Transverse colon (tissue), 4 donors: Measurements from ENCODE around the gene NFE2. TPM values are rescaled to one million over a fixed set of nuclear protein-coding genes. Genes with fewer than 3 reads are reported as not detected.

Source experiments
- DNase-seq: peaks from one replicate; pipeline ENCODE4 v3.0.0-alpha.2; 2019
- H3K27ac ChIP-seq, 4 donors: fragments of 200-600 bp; sonication (generic); 2 replicates each; pipeline ENCODE4 v1.5.1; 2016 to 2018; ENCODE audit warnings: inconsistent platforms in 4 of 4
- H3K27me3 ChIP-seq: fragments of 200-600 bp; sonication (generic); 2 replicates; pipeline ENCODE4 v1.5.1; 2017; ENCODE audit warnings: inconsistent platforms
- H3K36me3 ChIP-seq, 4 donors: fragments of 200-600 bp; sonication (generic); 2 replicates each; pipeline ENCODE4 v1.5.1; 2017 to 2019; ENCODE audit warnings: inconsistent platforms in 4 of 4
- H3K4me1 ChIP-seq, 4 donors: fragments of 200-600 bp; sonication (generic); 2 replicates each; pipeline ENCODE4 v1.5.1; 2017 to 2020; ENCODE audit warnings: inconsistent platforms in 4 of 4
- H3K4me3 ChIP-seq, 4 donors: fragments of 200-600 bp; sonication (generic); 1 replicate in 1 of 4; 2 replicates in 3 of 4; pipeline versions ENCODE4 v1.5.1 to v1.6.1; 2017 to 2019; ENCODE audit warnings: inconsistent platforms in 4 of 4
- H3K9me3 ChIP-seq, 2 donors: fragments of 200-600 bp; sonication (generic); 2 replicates each; pipeline ENCODE4 v1.5.1; 2017 to 2019; ENCODE audit warnings: inconsistent platforms in 2 of 2
- CTCF ChIP-seq, 5 experiments: fragments of 200-600 bp in 3 of 5; fragments of 450-650 bp in 2 of 5; sonication (generic) in 3 of 5; IDR thresholded peaks; 1 replicate in 2 of 5; 2 replicates in 3 of 5; pipeline ENCODE4 v1.5.1; 2016 to 2017; ENCODE audit warnings: antibody characterized with exemption in 5 of 5, inconsistent platforms in 3 of 5, mild to moderate bottlenecking in 2 of 5, moderate library complexity in 1 of 5
- EP300 ChIP-seq: sonication (generic); formaldehyde crosslinking; IDR thresholded peaks from one replicate; pipeline ENCODE4 v1.6.1; 2017; ENCODE audit warnings: antibody characterized with exemption, low read depth
- POLR2A ChIP-seq: fragments of 450-650 bp; IDR thresholded peaks from one replicate; pipeline ENCODE4 v1.6.1; 2016; ENCODE audit warnings: antibody characterized with exemption, mild to moderate bottlenecking, moderate library complexity
- POLR2AphosphoS5 ChIP-seq, 3 donors: sonication (generic); formaldehyde crosslinking; IDR thresholded peaks; one replicate each; pipeline ENCODE4 v1.6.1; 2016; ENCODE audit warnings: antibody characterized with exemption in 3 of 3
- WGBS, 2 donors: methylation state at CpG; one replicate each; pipeline ENCODE4 v1.1.5; 2018; ENCODE audit warnings: low coverage in 1 of 2; 5-methylcytosine and 5-hydroxymethylcytosine counted together
- in situ Hi-C, 4 donors: fragments of 200-750 bp; cut with MboI; loops; one replicate each; pipeline versions ENCODE4 v1.15.0 to v1.15.1; 2017; ENCODE audit warnings: low sequenced_read_pairs in 3 of 4, low pct_ligation_motif_present in 1 of 4, low pct_unique_long_range_greater_than_20kb in 1 of 4
- intact Hi-C: fragments of 100-400 bp; cut with DNase I; formaldehyde crosslinking; loops from one replicate; pipeline ENCODE4 v1.15.1; 2023; ENCODE audit warnings: low total_unique reads
- total RNA-seq, 4 donors: library from RNA; depleted of rRNA; stranded (reverse); fragments of >200 nt; gene quantifications; one replicate each; pipeline ENCODE4 v1.1.0, GENCODE V29; 2016

Gene NFE2
- total RNA-seq, 4 donors from 2014 or later, result not detected

- intact Hi-C loops (no loop called here), in situ Hi-C loops (no loop called here)
- Histone ChIP-seq H3K36me3 (peaks cover 0 to 25% (median 11%) of the 10 kb centered on the region in 4 donors), H3K4me3 (peak within 1 kb of the TSS; percentile 54 to 90 (median 77)), H3K9me3 (no peaks in the 10 kb centered on the region), H3K27me3 (no peaks in the 10 kb centered on the region), H3K27ac (peak within 1 kb of the TSS; percentile 86 to 95 (median 92)), H3K4me1 (peaks cover 50 to 63% (median 56%) of the 10 kb centered on the region in 4 donors)
- DNase-seq, result peak; percentile 97
- 1% methylated on average over 15 to 48 of the region's 48 CpGs for WGBS, 2 donors
- TF ChIP-seq EP300 (no peak), POLR2A (peak; percentile 99), CTCF (IDR thresholded peaks at IDR 0.05) (peak in 1 of 5 experiments; percentile 28), POLR2AphosphoS5 (IDR thresholded peaks at IDR 0.05) (peak; percentile 99)
These were observed 20.2 kb downstream of the NFE2 start, which contains the start of gene HNRNPA1 for GRCh38 chr12:54280468-54281260. TSS of gene HNRNPA1 (plus strand) at chr12:54280726. CDS start at chr12:54280808, 82 bp downstream.

- 0% methylated on average over 6 to 49 of the region's 49 CpGs for WGBS, 2 donors
- intact Hi-C loops, result no loop called here
- H3K4me1 ChIP-seq, result peaks cover 43 to 55% (median 49%) of the 10 kb centered on the region in 4 donors
These were observed 21.0 kb downstream of the NFE2 start, which contains the start of gene CBX5 for GRCh38 chr12:54279632-54280467. TSS of gene CBX5 (minus strand) at chr12:54280122. CDS start at chr12:54257650, 22,472 bp downstream.

GRCh38 chr12:54279227-54279631 lies 21.6 kb downstream of the NFE2 start:
- in situ Hi-C loops (no loop called here), intact Hi-C loops (no loop called here)
- WGBS, 2 donors, result 0% methylated on average over 7 to 19 of the region's 19 CpGs
- peak overlapping the region; percentile 40 to 90 (median 50) for H3K4me3 ChIP-seq
- DNase-seq, result no peak
- peaks cover 43 to 54% (median 47%) of the 10 kb centered on the region in 4 donors for H3K4me1 ChIP-seq
- H3K36me3 ChIP-seq, result peaks cover 0 to 20% (median 8%) of the 10 kb centered on the region in 4 donors
- H3K27ac ChIP-seq, result peak overlapping the region; percentile 86 to 95 (median 92)
- H3K27me3 ChIP-seq, result no peaks in the 10 kb centered on the region
- H3K9me3 ChIP-seq, result no peaks in the 10 kb centered on the region
- TF ChIP-seq POLR2A (no peak), CTCF (IDR thresholded peaks at IDR 0.05) (no peak), EP300 (no peak), POLR2AphosphoS5 (IDR thresholded peaks at IDR 0.05) (no peak)

More at GRCh38 chr12:54279632-54280467, 21.0 kb downstream of the NFE2 start, which contains the start of gene CBX5:
- DNase-seq, result peak; percentile 99
- Histone ChIP-seq H3K9me3 (no peaks in the 10 kb centered on the region), H3K27me3 (no peaks in the 10 kb centered on the region), H3K27ac (peak within 1 kb of the TSS; percentile 86 to 95 (median 92)), H3K36me3 (peaks cover 0 to 22% (median 8%) of the 10 kb centered on the region in 4 donors), H3K4me3 (peak within 1 kb of the TSS; percentile 54 to 90 (median 77))
- peak; percentile 94 for TF ChIP-seq POLR2A
- TF ChIP-seq POLR2AphosphoS5 (IDR thresholded peaks at IDR 0.05), result peak; percentile 92 to 96 (median 96)
- TF ChIP-seq CTCF (IDR thresholded peaks at IDR 0.05), result no peak
- in situ Hi-C loops, result no loop called here

GRCh38 chr12:54277823-54278276 lies 23.0 kb downstream of the NFE2 start:
- Histone ChIP-seq H3K4me1 (peaks cover 29 to 40% (median 34%) of the 10 kb centered on the region in 4 donors), H3K27ac (peak overlapping the region; percentile 86 to 95 (median 92)), H3K4me3 (no peak overlapping the region), H3K27me3 (no peaks in the 10 kb centered on the region), H3K36me3 (peaks cover 0 to 7% (median 2%) of the 10 kb centered on the region in 4 donors), H3K9me3 (no peaks in the 10 kb centered on the region)
- intact Hi-C loops, result no loop called here
- 27 to 30% methylated on average over 2 to 5 of the region's 5 CpGs for WGBS, 2 donors
- TF ChIP-seq EP300 (no peak), POLR2A (no peak), CTCF (IDR thresholded peaks at IDR 0.05) (no peak), POLR2AphosphoS5 (IDR thresholded peaks at IDR 0.05) (no peak)
- in situ Hi-C loops, result no loop called here
- no peak for DNase-seq
